Stimulated activated CD4-positive, alpha-beta T cell treated with anti-CD3 and anti-CD28 coated beads, Interleukin-12 subunit alpha, Interleukin-12 subunit beta, amount 100 ng/mL, for 24 hours (primary cell): Measurements from ENCODE around the gene RALA.
"Not testable (repeated sequence)": the region's sequence is repeated elsewhere in the genome, so short reads cannot be mapped to it uniquely, and the experiment has no call there.

Experiments
- DNase-seq, 2 experiments: peaks; one replicate each; pipeline ENCODE4 v3.0.0-alpha.2; 2020; ENCODE audit warnings: low read depth in 2 of 2

RALA gene

DNA sequence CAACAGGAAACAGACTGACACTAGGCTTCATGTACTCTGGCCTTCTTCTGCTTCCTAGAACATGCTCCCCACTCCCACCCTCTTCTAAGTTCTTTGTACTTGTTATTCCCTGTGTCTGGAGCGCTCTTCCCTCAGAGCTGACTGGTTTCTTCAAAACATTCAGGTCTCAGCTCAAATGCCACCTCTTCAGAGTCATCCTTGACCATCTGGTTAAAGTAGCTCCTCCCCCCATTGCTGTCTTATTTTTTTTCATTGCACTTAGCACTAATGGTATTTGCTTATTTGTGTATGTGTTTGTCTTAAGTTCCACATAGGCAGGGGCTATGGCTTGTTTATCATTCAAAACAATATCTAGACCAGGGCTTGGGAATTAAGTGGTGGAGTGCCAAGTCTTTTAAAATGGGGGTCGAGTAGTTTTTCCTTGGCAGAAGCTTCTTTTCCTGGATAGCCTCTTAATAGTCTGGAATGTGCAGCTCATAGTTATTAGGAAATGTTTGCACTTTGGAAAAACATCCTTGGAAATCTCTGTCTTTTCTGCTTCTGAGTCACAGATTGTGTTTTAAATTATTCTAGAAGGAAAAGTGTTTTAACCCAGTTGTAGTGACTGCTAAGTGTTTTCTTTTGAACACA, 60.0 kb downstream of the RALA start:
- DNase-seq = no peak

- DNase-seq = no peak
Measured at GRCh38 chr7:39686261-39686924, 63.0 kb downstream of the RALA start.

- no peak for DNase-seq
Measured at GRCh38 chr7:39688611-39689480, 65.5 kb downstream of the RALA start.

DNA sequence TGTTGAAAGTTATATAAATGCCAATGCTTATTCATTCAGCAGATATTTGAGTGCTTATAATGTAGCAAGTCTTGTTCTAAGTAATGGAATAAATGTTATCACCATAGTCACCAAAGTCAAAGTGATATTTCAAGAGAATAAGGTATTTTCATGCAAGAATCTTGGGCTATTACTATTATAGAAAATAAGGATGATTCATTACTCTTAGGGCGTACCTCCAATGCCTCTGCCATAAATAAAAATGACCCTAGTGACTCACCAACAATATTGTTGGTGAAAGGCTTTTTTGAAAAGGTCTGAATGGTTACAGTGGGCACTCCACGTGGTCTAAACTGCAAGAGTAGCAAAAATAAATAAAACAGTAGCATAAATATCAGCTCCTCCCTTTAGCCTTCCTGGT, 68.4 kb downstream of the RALA start:
- DNase-seq = no peak

GRCh38 chr7:39693086-39693485, 69.7 kb downstream of the RALA start:
- not testable (repeated sequence) for DNase-seq

DNA sequence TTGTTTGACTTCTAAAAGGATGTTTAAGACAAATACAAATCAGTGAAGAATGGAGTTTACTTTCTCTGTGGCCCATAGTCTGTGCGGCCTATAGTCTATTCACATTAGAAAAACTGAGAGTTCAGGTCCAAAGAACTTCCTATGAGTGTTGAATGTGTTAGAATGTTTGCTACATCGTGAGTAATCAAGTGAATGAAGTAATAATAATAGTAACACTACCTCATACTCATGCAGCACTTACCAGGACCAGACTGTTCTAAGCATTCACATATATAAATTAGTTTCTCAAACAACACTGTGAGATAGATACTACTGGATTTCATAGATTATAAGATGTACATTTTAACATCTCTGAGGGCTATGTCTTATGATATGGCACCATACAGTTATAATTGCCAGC, 70.4 kb downstream of the RALA start:
- no peak for DNase-seq

DNA sequence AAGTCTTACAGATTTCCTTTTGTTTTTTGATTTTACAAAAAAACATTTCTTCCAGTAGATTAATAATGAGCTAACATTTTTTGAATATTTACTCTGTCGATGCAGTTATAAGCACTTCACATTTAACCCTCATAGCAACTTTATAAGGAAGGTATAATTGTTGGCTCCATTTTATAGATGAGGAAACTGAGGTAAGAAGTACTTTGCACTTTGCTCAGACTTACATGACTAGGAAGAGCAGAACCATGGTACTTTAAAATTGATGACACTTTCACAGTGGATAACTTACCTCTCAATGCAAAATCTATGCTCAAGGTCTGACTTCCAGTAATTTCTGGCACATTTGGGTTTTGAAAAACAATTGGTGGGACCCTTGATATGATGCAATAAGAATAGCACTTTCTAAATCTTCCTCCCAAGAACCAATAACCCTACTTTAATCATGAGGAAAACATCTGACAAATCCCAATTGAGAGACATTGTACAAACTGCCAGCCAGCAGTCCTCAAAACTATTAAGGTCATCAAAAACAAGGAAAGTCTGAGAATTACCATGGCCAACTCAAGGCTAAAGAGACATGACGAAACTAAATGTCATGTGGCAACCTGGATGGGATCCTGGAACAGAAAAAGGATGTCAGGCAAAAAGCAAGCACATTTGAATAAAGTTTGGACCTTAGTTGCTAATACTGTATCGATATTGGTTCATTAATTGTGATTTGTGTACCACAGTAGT, 72.6 kb downstream of the RALA start:
- no peak for DNase-seq

DNA sequence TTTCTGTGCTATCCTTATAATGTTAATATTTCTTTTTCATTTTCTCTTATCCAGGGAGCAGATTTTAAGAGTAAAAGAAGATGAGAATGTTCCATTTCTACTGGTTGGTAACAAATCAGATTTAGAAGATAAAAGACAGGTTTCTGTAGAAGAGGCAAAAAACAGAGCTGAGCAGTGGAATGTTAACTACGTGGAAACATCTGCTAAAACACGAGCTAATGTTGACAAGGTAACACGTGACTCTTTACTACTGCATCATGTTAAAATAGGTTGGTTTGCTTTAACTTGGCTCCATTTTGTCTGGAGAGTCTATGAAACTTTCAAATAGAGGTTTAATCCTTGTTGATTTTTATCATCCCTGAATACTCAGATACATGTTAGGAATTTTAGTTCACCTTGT, 73.3 kb downstream of the RALA start:
- DNase-seq = no peak

GRCh38 chr7:39697483-39697882, 74.1 kb downstream of the RALA start:
- no peak for DNase-seq

- DNase-seq = no peak
Measured at GRCh38 chr7:39700165-39700564, 76.8 kb downstream of the RALA start.

DNA sequence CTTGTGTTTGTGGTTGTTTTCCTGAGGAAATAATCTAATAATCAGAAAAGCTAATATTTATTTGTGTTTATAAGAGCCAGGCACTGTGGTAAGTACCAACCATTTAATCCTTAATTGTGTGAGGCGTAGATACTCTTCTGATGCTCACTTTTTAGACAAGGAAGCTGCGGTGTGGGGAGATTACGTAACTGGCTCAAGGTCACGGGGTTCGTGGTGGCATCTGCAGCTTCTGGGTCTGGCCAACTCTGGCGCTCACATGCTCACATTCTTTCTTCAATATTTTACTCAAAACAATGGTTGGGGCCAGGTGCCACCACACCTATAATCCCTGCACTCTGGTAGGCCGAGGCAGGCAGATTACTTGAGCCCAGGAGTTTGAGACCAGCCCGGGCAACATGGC, 77.6 kb downstream of the RALA start:
- no peak for DNase-seq

DNA sequence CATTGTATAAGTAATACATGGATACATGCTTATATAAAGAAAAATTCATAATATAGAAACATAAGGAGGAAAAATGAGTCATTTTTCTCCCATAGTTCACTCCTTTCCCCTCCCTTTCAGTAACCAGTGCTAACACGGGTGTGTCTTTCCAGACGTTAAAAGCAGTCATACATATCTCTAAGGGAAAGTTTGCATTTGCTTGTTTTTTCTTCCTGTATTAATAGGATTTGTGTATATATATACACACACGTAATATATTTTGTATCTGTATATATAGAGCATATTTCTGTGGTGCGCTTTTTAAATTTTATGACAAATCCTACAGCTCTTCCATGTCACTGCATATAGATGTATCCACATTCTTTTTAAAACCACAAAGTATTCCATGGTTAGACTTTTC, 78.8 kb downstream of the RALA start:
- DNase-seq = no peak

DNA sequence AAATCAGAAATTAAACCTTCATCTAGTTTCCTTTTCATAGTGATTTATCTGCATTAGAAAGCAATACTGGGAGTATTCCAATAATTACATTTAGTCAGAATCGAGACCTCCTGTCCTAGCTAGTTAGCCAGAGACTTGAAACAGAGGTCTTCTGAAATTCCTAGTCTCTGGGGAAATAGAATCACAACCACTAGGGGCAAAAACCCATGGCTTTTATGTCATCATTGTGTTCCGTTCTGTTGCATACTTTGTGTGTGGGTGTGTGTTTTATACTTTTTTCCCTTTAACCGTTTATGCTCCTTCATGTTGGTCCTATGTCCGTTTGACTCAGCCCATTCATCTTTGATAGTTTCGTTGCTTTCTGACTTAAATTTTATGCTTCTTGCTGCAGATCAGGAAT, 79.8 kb downstream of the RALA start:
- no peak for DNase-seq

DNA sequence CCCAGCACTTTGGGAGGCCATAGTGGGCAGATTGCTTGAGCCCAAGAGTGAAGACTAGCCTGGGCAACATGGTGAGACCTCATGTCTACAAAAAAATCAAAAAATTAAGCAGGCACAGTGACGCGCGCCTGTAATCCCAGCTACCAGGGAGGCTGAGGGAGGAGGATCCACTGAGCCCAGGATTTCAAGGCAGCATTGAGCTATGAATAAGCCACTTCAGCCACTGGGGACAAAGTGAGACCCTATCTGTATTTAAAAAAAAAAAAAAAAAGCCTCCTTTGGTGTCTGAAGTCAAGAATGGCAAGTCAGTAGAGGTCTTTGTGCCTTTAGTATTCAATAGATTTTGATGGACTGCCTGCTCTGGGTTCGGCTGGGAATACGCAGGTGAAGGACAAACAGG, 85.7 kb downstream of the RALA start:
- DNase-seq = no peak

GRCh38 chr7:39709768-39710311, 86.5 kb downstream of the RALA start:
- DNase-seq = no peak

- DNase-seq = no peak
Measured at GRCh38 chr7:39712751-39713150, 89.4 kb downstream of the RALA start.

DNA sequence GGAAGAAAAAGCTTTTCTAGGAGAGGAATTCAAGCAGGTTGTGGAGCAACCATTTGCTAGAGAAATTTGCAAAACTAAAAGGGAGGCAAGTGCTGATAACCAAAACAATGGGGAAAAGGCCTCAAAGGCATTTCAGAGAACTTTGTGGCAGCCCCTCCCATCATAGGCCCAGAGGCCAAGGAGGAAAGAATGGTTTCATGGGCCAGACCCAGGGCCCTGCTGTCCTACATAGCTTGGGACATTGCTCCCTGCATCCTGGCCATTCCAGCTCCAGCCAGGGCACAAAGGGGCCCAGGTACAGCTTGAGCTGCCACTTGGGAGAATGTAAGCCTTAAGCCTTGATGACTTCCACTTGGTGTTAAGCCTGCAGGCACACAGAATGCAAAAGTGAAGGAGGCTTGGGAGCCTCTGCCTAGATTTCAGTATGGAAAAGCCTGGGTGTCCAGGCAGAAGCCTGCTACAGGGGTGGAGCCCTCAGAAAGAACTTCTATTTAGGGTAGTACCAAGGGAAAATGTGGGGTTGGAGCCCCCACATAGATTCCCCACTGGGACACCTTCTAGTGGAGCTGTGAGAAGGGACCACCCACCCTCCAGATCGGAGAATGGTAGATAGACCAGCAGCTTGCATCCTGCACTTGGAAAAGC, 91.2 kb downstream of the RALA start:
- DNase-seq = no peak

- DNase-seq = no peak
Measured at GRCh38 chr7:39720586-39720985, 97.2 kb downstream of the RALA start.

DNA sequence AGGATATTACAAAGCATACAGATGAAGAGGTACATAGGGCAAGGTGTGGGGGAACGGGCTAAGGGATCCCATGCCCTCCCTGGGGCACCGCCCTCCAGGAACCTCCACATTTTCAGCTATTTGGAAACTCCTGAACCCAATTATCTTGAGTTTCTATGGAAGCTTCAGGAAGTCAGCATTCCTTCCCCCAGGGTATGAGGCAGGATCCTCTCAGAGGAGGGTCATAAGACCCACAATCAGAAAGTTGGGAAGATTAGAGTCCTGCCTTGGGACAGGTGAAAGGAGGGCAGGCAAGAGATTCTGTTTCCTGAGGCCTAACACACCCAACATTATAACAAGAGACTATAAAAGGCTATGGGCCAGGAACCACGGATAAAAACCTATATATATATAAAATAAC, 98.0 kb downstream of the RALA start:
- no peak for DNase-seq

- DNase-seq = no peak
Measured at GRCh38 chr7:39721919-39722597, 98.7 kb downstream of the RALA start.
